Stimulated activated naive CD4-positive, alpha-beta T cell treated with Interleukin-2 at 50 U/mL for 16 hours (primary cell): ENCODE results near the gene LDB3.

Source experiments
- DNase-seq: peaks from one replicate; lab custom pipeline; 2025; lab: John Stamatoyannopoulos, UW

LDB3 gene

DNA sequence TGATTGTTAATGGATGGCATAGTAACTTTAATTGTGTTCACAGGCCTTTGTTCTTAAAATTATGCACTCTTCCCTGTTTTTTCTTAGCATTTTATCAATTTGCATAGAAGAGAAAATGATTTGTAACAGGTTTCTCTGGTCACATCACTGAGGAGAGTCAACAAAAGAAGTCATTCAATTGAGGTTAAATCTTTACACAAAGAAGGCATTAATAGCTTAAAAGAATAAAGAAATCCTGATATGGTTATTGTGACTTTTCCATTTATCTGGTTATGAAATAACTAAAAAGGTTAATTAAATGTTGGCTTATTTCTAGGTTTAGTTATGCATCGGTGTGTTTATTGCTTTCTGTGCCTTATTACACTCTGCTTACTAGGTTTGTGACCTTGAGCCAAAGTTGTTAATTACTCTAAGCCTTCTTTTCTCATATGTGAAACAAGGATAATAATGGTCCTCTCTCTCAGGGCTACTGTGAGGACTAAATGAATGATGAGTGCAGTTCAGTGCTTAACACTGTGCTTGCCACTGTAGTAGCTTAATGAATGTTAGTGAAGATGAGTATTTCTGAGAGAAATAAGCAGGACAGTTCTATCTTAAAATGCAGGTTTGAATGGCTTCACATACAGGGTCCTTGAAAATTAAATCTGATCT, 100.2 kb downstream of the LDB3 start:
- DNase-seq: no peak

DNA sequence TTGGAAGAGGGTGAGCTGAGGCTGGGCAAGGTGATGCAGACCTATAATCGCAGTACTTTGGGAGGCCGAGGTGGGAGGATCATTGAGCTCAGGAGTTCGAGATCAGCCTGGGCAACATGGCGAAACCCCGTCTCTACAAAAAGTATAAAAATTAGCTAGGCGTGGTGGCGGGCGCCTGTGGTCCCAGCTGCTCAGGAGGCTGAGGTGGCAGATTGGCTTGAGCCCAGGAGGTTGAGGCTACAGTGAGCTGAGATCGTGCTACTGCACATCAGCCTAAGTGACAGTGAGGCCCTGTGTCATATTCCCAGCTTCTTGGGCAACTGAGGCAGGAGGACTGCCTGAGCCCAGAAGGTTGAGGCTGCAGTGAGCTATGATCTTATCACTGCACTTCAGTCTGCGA, 101.7 kb downstream of the LDB3 start:
- DNase-seq: no peak

DNA sequence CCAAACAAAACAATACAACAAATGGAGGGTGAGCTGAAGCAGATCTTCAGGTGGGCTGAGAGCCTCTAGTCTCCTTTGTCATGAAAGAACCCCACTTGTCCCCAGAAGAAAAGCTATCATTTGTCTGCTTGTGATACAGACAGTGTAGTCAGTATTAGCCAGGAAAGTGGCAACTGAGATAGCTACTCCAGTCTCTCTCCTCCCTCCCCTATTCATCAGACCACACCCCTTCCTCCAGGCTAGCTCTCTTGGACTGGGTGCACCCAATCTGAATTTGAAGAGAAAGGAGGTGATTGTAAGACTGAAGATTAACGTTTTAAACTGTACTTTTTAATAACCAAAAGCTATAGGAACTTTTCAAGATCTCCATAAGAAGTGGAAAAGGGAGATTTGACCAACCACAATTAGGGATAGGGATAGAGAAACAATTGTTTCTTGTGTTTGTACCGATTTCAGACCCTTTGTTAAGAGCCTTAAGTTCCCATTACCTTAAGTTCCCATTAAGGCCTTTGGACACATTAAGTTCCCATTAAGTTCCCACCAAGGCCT, 102.2 kb downstream of the LDB3 start:
- DNase-seq: no peak

DNA sequence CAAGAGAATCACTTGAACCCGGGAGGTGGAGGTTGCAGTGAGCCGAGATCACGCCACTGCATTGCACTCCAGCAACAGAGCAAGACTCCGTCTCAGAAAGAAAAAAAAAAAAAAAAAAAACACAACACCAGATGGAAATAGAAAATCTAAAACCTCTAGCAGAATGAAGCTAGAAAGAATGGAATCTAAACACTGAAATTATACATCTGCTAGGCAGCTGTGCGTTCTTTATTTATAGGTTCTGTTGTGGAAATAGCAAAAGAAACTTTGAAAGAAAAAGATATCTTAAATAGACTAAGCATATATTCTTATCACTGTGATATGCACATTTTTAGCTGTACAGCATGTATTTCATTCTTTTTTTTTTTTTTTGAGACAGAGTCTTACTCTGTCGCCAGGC, 105.2 kb downstream of the LDB3 start:
- DNase-seq: no peak

DNA sequence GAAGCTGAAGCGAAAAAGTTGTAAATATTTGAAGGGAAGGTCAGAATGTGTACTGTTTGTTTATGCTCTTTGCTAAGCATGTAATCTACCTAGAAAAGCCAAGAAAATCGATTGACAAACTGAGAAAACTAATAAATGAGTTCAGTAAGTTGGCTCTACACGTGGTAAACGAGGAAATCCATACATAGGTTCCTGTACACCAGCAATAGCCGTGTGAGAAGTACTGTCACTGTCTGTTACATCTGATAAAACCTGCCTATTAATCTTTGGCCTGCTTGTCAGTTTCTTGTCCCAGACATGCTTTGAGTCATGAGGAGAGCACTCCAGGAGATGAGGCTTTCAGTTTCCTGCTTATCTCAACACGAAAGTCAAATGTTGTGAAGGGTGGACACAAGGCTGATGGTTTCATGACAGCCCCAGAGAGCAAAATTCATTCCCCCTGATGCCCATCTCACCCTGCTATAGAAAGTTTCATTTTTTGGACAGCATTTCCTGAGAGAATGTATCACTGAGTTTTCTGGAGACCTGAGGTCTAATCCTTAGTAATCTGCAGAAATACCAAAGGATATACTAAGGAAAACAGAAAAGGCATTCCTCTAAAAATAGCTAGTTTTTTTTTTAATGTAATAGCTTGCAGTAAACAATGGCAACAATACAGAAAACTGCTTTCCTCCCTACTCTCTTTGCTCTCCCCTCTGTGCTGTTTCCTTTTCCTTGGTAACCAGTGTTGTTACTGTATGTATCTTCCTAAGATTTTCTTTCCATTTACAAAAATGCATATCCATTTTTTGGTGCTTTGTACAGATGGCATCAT, 107.0 kb downstream of the LDB3 start:
- no peak for DNase-seq

DNA sequence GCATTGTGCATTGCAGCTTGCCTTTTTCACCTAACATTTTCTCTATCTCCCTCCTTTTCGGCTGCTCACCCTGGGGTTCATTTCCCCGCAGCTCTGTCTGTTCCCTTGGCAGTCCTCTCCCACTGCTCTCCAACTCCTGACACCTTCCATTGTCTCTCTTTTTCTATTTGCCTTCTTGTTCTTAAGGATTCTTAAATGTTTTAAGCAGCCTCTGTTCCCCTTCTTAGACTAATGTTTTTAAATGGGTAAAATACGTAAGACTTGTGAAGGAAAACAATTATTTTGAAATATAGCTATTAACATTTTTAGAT, 107.5 kb downstream of the LDB3 start:
- DNase-seq: no peak

DNA sequence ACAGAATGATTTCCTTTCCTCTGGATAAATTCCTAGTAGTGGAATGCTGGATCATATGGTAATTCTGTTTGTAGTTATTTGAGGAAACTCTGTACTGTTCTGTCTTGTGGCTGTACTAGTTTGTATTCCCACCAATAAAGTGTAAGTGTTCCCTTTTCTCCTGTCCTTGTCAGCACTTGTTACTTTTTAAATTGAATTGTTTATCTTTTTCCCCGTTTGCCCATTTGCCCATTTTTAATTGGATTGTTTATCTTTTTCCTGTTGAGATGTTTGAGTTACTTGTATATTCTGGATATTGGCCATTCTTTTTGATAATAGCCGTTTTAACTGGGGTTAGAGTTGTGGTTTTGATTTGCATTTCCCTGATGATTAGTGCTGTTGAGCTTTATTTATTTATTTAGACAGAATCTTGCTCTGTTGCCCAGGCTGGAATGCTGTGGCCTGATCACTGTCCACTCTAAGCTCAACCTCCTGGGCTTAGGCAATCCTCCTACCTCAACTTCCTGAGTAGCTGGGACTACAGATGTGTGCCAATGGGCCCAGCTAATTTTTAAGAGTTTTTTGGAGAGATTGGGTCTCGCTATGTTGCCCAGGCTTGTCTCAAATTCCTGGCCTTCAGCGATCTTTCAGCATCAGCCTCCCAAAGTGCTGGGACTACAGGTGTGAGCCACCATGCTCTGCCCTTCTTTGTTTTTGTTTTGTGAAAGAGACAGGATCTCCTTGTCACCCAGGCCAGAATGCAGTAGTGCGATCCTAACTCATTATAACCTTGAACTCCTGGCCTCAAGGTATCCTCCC, 111.1 kb downstream of the LDB3 start:
- DNase-seq: no peak

DNA sequence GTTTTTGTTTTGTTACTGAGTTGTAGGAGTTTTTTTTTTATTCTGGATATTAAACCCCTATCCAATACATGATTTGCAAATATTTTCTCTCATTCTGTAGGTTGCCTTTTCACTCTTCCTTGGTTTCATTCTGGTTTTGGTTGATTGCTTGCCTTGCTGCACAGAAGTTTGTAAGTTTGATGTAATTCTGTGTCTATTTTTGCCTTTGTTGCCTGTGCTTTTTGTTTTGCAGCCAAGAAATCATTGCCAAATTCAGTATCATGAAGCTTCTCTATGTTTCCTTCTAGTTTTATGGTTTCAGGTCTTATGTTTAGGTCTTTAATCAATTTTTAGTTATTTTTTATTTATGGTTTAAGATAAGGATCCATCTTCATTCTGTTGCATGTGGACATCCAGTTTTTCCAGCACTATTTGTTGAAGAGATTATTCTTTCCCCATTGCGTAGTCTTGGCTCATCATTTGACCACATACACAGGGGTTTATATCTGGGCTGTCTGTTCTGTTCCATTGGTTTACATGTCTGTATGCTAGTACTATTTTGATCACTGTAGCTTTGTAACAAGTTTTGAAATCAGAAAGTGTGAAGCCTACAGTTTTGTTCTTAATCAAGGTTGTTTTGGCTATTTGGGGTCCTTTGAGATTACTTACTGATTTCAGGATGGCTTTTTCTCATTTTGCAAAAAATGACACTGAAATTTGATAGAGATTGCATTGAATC, 114.5 kb downstream of the LDB3 start:
- no peak for DNase-seq

DNA sequence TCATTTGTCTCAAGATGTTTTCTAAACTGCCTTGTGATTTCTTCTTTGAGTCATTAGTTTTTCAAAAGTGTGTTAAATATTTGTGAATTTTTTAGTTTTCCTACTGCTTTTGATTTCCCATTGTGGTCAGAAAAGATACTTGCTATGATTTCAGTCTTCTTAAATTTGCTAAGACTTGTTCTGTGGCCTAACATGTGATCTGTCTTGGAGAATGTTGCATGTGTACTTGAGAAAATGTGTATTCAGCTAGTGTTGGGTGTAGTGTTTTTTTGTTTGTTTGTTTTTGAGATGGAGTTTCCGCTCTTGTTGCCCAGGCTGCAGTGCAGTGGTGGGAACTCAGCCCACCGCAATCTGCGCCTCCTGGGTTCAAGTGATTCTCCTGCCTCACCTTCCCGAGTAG, 116.7 kb downstream of the LDB3 start:
- no peak for DNase-seq
